ENCODE measurements around the gene PTPN2. TPM values are rescaled to one million over a fixed set of nuclear protein-coding genes. Genes with fewer than 3 reads are reported as not detected.

PTPN2 gene
- total and polyA plus RNA-seq, 2 experiments from 2014 or later = 49.9 to 65.5 TPM

DNA sequence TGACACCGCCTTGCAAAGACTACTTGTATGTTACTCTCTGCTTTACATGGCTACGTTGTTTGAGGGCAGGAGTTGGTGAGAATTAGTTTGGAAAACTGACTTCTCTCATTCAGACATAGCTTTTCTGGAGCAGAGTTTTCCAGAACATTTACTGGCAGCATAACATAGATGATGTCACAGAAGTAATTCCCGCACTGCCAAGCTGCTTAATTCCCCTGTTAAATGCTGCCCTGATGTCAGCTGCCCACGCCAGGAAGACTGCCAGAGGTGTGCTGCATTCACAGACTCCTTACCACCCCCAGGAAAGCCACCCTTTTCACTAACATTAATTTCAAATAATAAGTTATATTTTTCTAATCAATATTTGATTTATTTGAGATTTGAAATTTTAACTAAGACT is 24.7 kb upstream of the PTPN2 start:
- H2AFZ ChIP-seq = no peak overlapping the region
- no peaks in the 10 kb centered on the region for H3K36me3 ChIP-seq (ENCODE audit: insufficient read depth)
- no peaks in the 10 kb centered on the region for H3K79me2 ChIP-seq (replicated peaks; ENCODE audit: insufficient read depth)
- H3K27me3 ChIP-seq (ENCODE audit: insufficient read depth) = peaks cover 44% of the 10 kb centered on the region
- Mint-ChIP-seq H3K27ac (no peak overlapping the region), H3K36me3 (ENCODE audit: low read depth) (no peaks in the 10 kb centered on the region), H3K27me3 (ENCODE audit: insufficient read depth, low read depth, poor library complexity) (peaks cover 6% of the 10 kb centered on the region), H3K4me1 (no peaks in the 10 kb centered on the region), H3K9me3 (no peaks in the 10 kb centered on the region), H3K4me3 (no peak overlapping the region)
- 0 out of 2 replicates have a peak, but pooled peaks cover 3% of the 10 kb centered on the region for H3F3A ChIP-seq (replicated peaks; ENCODE audit: low read depth)
- no peak for TF ChIP-seq CREB1 (CRISPR knock-in tag; IDR thresholded peaks at IDR 0.05; ENCODE audit: low read depth)
- no peak for TF ChIP-seq POLR2AphosphoS5 (IDR thresholded peaks at IDR 0.05; ENCODE audit: low read depth)
- no peak for TF ChIP-seq JUNB (IDR thresholded peaks at IDR 0.05; ENCODE audit: unreplicated experiment)
- no peak for TF ChIP-seq STAT1 (IDR thresholded peaks at IDR 0.05; ENCODE audit: unreplicated experiment)
- TF ChIP-seq EZH2 (IDR thresholded peaks at IDR 0.05; ENCODE audit: low read depth, unreplicated experiment) = no peak
- TF ChIP-seq CTCF (conservative IDR thresholded peaks at IDR 0.05; ENCODE audit: low read depth in 2 of 2) = no peak
- no peak for TF ChIP-seq ETS1 (IDR thresholded peaks at IDR 0.05)
- TF ChIP-seq, protein P1, sequence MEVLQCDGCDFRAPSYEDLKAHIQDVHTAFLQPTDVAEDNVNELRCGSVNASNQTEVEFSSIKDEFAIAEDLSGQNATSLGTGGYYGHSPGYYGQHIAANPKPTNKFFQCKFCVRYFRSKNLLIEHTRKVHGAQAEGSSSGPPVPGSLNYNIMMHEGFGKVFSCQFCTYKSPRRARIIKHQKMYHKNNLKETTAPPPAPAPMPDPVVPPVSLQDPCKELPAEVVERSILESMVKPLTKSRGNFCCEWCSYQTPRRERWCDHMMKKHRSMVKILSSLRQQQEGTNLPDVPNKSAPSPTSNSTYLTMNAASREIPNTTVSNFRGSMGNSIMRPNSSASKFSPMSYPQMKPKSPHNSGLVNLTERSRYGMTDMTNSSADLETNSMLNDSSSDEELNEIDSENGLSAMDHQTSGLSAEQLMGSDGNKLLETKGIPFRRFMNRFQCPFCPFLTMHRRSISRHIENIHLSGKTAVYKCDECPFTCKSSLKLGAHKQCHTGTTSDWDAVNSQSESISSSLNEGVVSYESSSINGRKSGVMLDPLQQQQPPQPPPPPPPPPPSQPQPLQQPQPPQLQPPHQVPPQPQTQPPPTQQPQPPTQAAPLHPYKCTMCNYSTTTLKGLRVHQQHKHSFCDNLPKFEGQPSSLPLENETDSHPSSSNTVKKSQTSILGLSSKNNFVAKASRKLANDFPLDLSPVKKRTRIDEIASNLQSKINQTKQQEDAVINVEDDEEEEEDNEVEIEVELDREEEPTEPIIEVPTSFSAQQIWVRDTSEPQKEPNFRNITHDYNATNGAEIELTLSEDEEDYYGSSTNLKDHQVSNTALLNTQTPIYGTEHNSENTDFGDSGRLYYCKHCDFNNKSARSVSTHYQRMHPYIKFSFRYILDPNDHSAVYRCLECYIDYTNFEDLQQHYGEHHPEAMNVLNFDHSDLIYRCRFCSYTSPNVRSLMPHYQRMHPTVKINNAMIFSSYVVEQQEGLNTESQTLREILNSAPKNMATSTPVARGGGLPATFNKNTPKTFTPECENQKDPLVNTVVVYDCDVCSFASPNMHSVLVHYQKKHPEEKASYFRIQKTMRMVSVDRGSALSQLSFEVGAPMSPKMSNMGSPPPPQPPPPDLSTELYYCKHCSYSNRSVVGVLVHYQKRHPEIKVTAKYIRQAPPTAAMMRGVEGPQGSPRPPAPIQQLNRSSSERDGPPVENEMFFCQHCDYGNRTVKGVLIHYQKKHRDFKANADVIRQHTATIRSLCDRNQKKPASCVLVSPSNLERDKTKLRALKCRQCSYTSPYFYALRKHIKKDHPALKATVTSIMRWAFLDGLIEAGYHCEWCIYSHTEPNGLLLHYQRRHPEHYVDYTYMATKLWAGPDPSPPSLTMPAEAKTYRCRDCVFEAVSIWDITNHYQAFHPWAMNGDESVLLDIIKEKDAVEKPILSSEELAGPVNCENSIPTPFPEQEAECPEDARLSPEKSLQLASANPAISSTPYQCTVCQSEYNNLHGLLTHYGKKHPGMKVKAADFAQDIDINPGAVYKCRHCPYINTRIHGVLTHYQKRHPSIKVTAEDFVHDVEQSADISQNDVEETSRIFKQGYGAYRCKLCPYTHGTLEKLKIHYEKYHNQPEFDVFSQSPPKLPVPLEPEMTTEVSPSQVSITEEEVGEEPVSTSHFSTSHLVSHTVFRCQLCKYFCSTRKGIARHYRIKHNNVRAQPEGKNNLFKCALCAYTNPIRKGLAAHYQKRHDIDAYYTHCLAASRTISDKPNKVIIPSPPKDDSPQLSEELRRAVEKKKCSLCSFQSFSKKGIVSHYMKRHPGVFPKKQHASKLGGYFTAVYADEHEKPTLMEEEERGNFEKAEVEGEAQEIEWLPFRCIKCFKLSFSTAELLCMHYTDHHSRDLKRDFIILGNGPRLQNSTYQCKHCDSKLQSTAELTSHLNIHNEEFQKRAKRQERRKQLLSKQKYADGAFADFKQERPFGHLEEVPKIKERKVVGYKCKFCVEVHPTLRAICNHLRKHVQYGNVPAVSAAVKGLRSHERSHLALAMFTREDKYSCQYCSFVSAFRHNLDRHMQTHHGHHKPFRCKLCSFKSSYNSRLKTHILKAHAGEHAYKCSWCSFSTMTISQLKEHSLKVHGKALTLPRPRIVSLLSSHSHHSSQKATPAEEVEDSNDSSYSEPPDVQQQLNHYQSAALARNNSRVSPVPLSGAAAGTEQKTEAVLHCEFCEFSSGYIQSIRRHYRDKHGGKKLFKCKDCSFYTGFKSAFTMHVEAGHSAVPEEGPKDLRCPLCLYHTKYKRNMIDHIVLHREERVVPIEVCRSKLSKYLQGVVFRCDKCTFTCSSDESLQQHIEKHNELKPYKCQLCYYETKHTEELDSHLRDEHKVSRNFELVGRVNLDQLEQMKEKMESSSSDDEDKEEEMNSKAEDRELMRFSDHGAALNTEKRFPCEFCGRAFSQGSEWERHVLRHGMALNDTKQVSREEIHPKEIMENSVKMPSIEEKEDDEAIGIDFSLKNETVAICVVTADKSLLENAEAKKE (CRISPR knock-in tag; IDR thresholded peaks at IDR 0.05) = no peak
- TF ChIP-seq EZH2phosphoT487 (IDR thresholded peaks at IDR 0.05; ENCODE audit: unreplicated experiment) = no peak
- no peak for TF ChIP-seq NANOG (IDR thresholded peaks at IDR 0.05; ENCODE audit: borderline replicate concordance)
- no peak for TF ChIP-seq ZNF114 (CRISPR knock-in tag; IDR thresholded peaks at IDR 0.05)
- TF ChIP-seq ZNF331 (CRISPR knock-in tag; IDR thresholded peaks at IDR 0.05; ENCODE audit: low read depth) = no peak
- TF ChIP-seq, protein P2, sequence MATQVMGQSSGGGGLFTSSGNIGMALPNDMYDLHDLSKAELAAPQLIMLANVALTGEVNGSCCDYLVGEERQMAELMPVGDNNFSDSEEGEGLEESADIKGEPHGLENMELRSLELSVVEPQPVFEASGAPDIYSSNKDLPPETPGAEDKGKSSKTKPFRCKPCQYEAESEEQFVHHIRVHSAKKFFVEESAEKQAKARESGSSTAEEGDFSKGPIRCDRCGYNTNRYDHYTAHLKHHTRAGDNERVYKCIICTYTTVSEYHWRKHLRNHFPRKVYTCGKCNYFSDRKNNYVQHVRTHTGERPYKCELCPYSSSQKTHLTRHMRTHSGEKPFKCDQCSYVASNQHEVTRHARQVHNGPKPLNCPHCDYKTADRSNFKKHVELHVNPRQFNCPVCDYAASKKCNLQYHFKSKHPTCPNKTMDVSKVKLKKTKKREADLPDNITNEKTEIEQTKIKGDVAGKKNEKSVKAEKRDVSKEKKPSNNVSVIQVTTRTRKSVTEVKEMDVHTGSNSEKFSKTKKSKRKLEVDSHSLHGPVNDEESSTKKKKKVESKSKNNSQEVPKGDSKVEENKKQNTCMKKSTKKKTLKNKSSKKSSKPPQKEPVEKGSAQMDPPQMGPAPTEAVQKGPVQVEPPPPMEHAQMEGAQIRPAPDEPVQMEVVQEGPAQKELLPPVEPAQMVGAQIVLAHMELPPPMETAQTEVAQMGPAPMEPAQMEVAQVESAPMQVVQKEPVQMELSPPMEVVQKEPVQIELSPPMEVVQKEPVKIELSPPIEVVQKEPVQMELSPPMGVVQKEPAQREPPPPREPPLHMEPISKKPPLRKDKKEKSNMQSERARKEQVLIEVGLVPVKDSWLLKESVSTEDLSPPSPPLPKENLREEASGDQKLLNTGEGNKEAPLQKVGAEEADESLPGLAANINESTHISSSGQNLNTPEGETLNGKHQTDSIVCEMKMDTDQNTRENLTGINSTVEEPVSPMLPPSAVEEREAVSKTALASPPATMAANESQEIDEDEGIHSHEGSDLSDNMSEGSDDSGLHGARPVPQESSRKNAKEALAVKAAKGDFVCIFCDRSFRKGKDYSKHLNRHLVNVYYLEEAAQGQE (IDR thresholded peaks at IDR 0.05; ENCODE audit: unreplicated experiment) = no peak
- H3K4me2 ChIP-seq = no peak overlapping the region
- H3K27ac ChIP-seq (ENCODE audit: low read depth) = no peak overlapping the region
- H3K4me3 ChIP-seq = no peak overlapping the region
- ATAC-seq (no peak), DNase-seq (ENCODE audit: low spot score) (no peak)
- H3K4me1 ChIP-seq (ENCODE audit: insufficient read depth) = peaks cover 5% of the 10 kb centered on the region
- no peaks in the 10 kb centered on the region; the same call in 1 of the 2 replicates for H3K9me2 ChIP-seq (ENCODE audit: insufficient read depth)
- no peaks in the 10 kb centered on the region for H4K20me1 ChIP-seq (replicated peaks; ENCODE audit: insufficient read depth)

Measured in GM23338 (cell line).